ENCODE measurements around the gene FGD6. TPM values are rescaled to one million over a fixed set of nuclear protein-coding genes. Genes with fewer than 3 reads are reported as not detected.
"Not testable (repeated sequence)": the region's sequence is repeated elsewhere in the genome, so short reads cannot be mapped to it uniquely, and the experiment has no call there.

Gene FGD6
- polyA plus RNA-seq, 1 donor (not counting 4 experiments of a cell fraction or from before 2014, with no cell fraction given) = 54.2 TPM

GRCh38 chr12:95237315-95237714 is 20.0 kb upstream of the FGD6 start:
- H3K9me1 ChIP-seq (ENCODE audit: control insufficient read depth, extremely low read depth, insufficient read depth, low read length) = no peaks in the 10 kb centered on the region
- H3K9me3 ChIP-seq (ENCODE audit: control insufficient read depth, low read depth, low read length) = no peaks in the 10 kb centered on the region
- H3K27me3 ChIP-seq (ENCODE audit: control insufficient read depth, extremely low read depth, insufficient read depth, low read length) = no peaks in the 10 kb centered on the region
- no peak overlapping the region for H2AFZ ChIP-seq (ENCODE audit: control insufficient read depth, low read length)
- dilution Hi-C loops (cut with MboI; ENCODE audit: extremely low pct_ligation_motif_present, low sequenced_read_pairs) = no loop called here
- peaks cover 84% of the 10 kb centered on the region for H3K79me2 ChIP-seq (ENCODE audit: control insufficient read depth, insufficient read depth, low read length)
- DNase-seq (ENCODE audit: low read depth, low spot score) (no peak), FAIRE-seq (no peak)
- no peak overlapping the region for H3K9ac ChIP-seq (ENCODE audit: control insufficient read depth, extremely low read depth, insufficient read depth, low read length)
- no peak for TF ChIP-seq CTCF (optimal IDR thresholded peaks at IDR 0.05 in 1 of 3, IDR thresholded peaks at IDR 0.05 in 1 of 3, conservative IDR thresholded peaks at IDR 0.05 in 1 of 3; ENCODE audit: extremely low read depth in 1 of 3, insufficient read depth in 2 of 3, low read length in 3 of 3)
- TF ChIP-seq EZH2 (IDR thresholded peaks at IDR 0.05; ENCODE audit: low read length) = no peak
- no peak overlapping the region for H3K27ac ChIP-seq (ENCODE audit: control insufficient read depth, insufficient read depth, low read length)
- peaks cover under 1 to 1% of the 10 kb centered on the region in 2 experiments for H3K36me3 ChIP-seq (ENCODE audit: control insufficient read depth in 2 of 2, extremely low read depth in 1 of 2, insufficient read depth in 2 of 2, low read length in 2 of 2)
- H3K4me3 ChIP-seq (ENCODE audit: control insufficient read depth in 2 of 3, extremely low read depth in 1 of 3, insufficient read depth in 2 of 3, low read depth in 1 of 3, low read length in 3 of 3) = no peak overlapping the region
- peaks cover 7% of the 10 kb centered on the region for H4K20me1 ChIP-seq (ENCODE audit: control insufficient read depth, extremely low read depth, insufficient read depth, low read length)
- no peak overlapping the region for H3K4me2 ChIP-seq (ENCODE audit: control insufficient read depth, extremely low read depth, insufficient read depth, low read depth, low read length)
- H3K4me1 ChIP-seq (ENCODE audit: control insufficient read depth, extremely low read depth, insufficient read depth, low read length) = no peaks in the 10 kb centered on the region

- H3K4me1 ChIP-seq (ENCODE audit: control insufficient read depth, extremely low read depth, insufficient read depth, low read length); H2AFZ ChIP-seq (ENCODE audit: control insufficient read depth, low read length); H3K9me3 ChIP-seq (ENCODE audit: control insufficient read depth, low read depth, low read length); H3K27me3 ChIP-seq (ENCODE audit: control insufficient read depth, extremely low read depth, insufficient read depth, low read length); H3K9ac ChIP-seq (ENCODE audit: control insufficient read depth, extremely low read depth, insufficient read depth, low read length); DNase-seq (ENCODE audit: low read depth, low spot score); H3K4me3 ChIP-seq (ENCODE audit: control insufficient read depth in 2 of 3, extremely low read depth in 1 of 3, insufficient read depth in 2 of 3, low read depth in 1 of 3, low read length in 3 of 3); dilution Hi-C loops (cut with MboI; ENCODE audit: extremely low pct_ligation_motif_present, low sequenced_read_pairs); H3K4me2 ChIP-seq (ENCODE audit: control insufficient read depth, extremely low read depth, insufficient read depth, low read depth, low read length); H3K27ac ChIP-seq (ENCODE audit: control insufficient read depth, insufficient read depth, low read length); H3K36me3 ChIP-seq (ENCODE audit: control insufficient read depth in 2 of 2, extremely low read depth in 1 of 2, insufficient read depth in 2 of 2, low read length in 2 of 2); H4K20me1 ChIP-seq (ENCODE audit: control insufficient read depth, extremely low read depth, insufficient read depth, low read length); FAIRE-seq; H3K9me1 ChIP-seq (ENCODE audit: control insufficient read depth, extremely low read depth, insufficient read depth, low read length): not testable (repeated sequence)
- peaks cover 84% of the 10 kb centered on the region for H3K79me2 ChIP-seq (ENCODE audit: control insufficient read depth, insufficient read depth, low read length)
Observed at GRCh38 chr12:95235621-95236020, 18.4 kb upstream of the FGD6 start.

GRCh38 chr12:95234187-95234586 is 16.9 kb upstream of the FGD6 start:
- H2AFZ ChIP-seq (ENCODE audit: control insufficient read depth, low read length); H3K4me3 ChIP-seq (ENCODE audit: control insufficient read depth in 2 of 3, extremely low read depth in 1 of 3, insufficient read depth in 2 of 3, low read depth in 1 of 3, low read length in 3 of 3); H3K4me2 ChIP-seq (ENCODE audit: control insufficient read depth, extremely low read depth, insufficient read depth, low read depth, low read length); dilution Hi-C loops (cut with MboI; ENCODE audit: extremely low pct_ligation_motif_present, low sequenced_read_pairs); H3K9me3 ChIP-seq (ENCODE audit: control insufficient read depth, low read depth, low read length); H3K9me1 ChIP-seq (ENCODE audit: control insufficient read depth, extremely low read depth, insufficient read depth, low read length); H3K36me3 ChIP-seq (ENCODE audit: control insufficient read depth in 2 of 2, extremely low read depth in 1 of 2, insufficient read depth in 2 of 2, low read length in 2 of 2); H4K20me1 ChIP-seq (ENCODE audit: control insufficient read depth, extremely low read depth, insufficient read depth, low read length); FAIRE-seq; H3K4me1 ChIP-seq (ENCODE audit: control insufficient read depth, extremely low read depth, insufficient read depth, low read length); H3K27me3 ChIP-seq (ENCODE audit: control insufficient read depth, extremely low read depth, insufficient read depth, low read length); H3K9ac ChIP-seq (ENCODE audit: control insufficient read depth, extremely low read depth, insufficient read depth, low read length); H3K27ac ChIP-seq (ENCODE audit: control insufficient read depth, insufficient read depth, low read length); DNase-seq (ENCODE audit: low read depth, low spot score): not testable (repeated sequence)
- peaks cover 84% of the 10 kb centered on the region for H3K79me2 ChIP-seq (ENCODE audit: control insufficient read depth, insufficient read depth, low read length)

Measured in keratinocyte (primary cell).